Loucy (cell line): Measurements from ENCODE around the gene SPEM2.

Experiments used
- H2AFZ ChIP-seq: fragments of 200-600 bp; sonication (generic); 2 replicates; pipeline ENCODE4 v1.6.0; 2016; ENCODE audit warnings: antibody characterized with exemption, mild to moderate bottlenecking, low read length, moderate library complexity
- H3F3A ChIP-seq: fragments of 200-600 bp; 2 replicates; pipeline ENCODE4 v1.6.0; 2016; ENCODE audit warnings: antibody characterized with exemption, low read depth, mild to moderate bottlenecking
- H3K27me3 ChIP-seq: fragments of 200-600 bp; sonication (generic); 2 replicates; pipeline ENCODE4 v1.6.1; 2014; ENCODE audit warnings: low read length, mild to moderate bottlenecking; ENCODE audit not compliant: insufficient read depth, poor library complexity, severe bottlenecking
- H3K36me3 ChIP-seq: fragments of 200-600 bp; sonication (generic); 2 replicates; pipeline ENCODE4 v1.6.1; 2016; ENCODE audit warnings: low read length; ENCODE audit not compliant: insufficient read depth
- H3K4me1 ChIP-seq: fragments of 200-600 bp; sonication (generic); 2 replicates; pipeline ENCODE4 v1.5.1; 2014; ENCODE audit warnings: low read length, mild to moderate bottlenecking; ENCODE audit not compliant: insufficient read depth, poor library complexity, severe bottlenecking
- H3K4me2 ChIP-seq: fragments of 200-600 bp; sonication (generic); 2 replicates; pipeline ENCODE4 v1.6.0; 2014; ENCODE audit warnings: antibody characterized with exemption, low read length, low read depth, mild to moderate bottlenecking; ENCODE audit not compliant: poor library complexity, severe bottlenecking
- H3K4me3 ChIP-seq: fragments of 200-600 bp; sonication (generic); 2 replicates; pipeline ENCODE4 v1.5.1; 2014; ENCODE audit warnings: low read length, mild to moderate bottlenecking, mixed read lengths; ENCODE audit not compliant: poor library complexity, severe bottlenecking
- H3K79me2 ChIP-seq: fragments of 200-600 bp; sonication (generic); 2 replicates; pipeline ENCODE4 v1.6.1; 2014; ENCODE audit warnings: low read length; ENCODE audit not compliant: insufficient read depth
- H3K9ac ChIP-seq: fragments of 200-600 bp; sonication (generic); 2 replicates; pipeline ENCODE4 v1.6.0; 2014; ENCODE audit warnings: mild to moderate bottlenecking, low read depth, low read length, moderate library complexity; ENCODE audit not compliant: poor library complexity, severe bottlenecking
- H3K9me2 ChIP-seq: fragments of 200-600 bp; sonication (generic); replicated peaks from 2 replicates; pipeline ENCODE4 v1.6.1; 2016; ENCODE audit warnings: low read depth, low read length, mixed read lengths
- H3K9me3 ChIP-seq: fragments of 200-600 bp; sonication (generic); 2 replicates; pipeline ENCODE4 v1.6.1; 2014; ENCODE audit warnings: mild to moderate bottlenecking, antibody characterized with exemption, low read length, low read depth; ENCODE audit not compliant: insufficient read depth
- H4K20me1 ChIP-seq: fragments of 200-600 bp; sonication (generic); 2 replicates; pipeline ENCODE4 v1.6.0; 2014; ENCODE audit warnings: antibody characterized with exemption, low read length, mild to moderate bottlenecking; ENCODE audit not compliant: insufficient read depth, poor library complexity, severe bottlenecking
- CTCF ChIP-seq: fragments of 200-600 bp; sonication (generic); conservative IDR thresholded peaks from 2 replicates; pipeline ENCODE4 v1.5.1; 2014; ENCODE audit warnings: mild to moderate bottlenecking, antibody characterized with exemption, low read length
- EZH2phosphoT487 ChIP-seq: fragments of 200-600 bp; IDR thresholded peaks from 2 replicates; pipeline ENCODE4 v1.6.1; 2018; ENCODE audit warnings: antibody characterized with exemption, mild to moderate bottlenecking, moderate library complexity, borderline replicate concordance

The SPEM2 gene

GRCh38 chr17:7428557-7428956 lies 3.1 kb downstream of the SPEM2 start, which contains the start of gene SPEM3:
Gene SPEM3, plus strand, starts transcription at chr17:7428857. Its CDS starts 46 bp downstream, at chr17:7428903.
- Histone ChIP-seq H3K36me3 (no peaks in the 10 kb centered on the region), H3K79me2 (no peaks in the 10 kb centered on the region), H3K4me2 (no peak within 1 kb of the TSS), H3K9ac (no peak within 1 kb of the TSS), H3K27me3 (no peaks in the 10 kb centered on the region), H3K9me2 (no peaks in the 10 kb centered on the region), H3K9me3 (no peaks in the 10 kb centered on the region), H4K20me1 (no peaks in the 10 kb centered on the region), H3F3A (no peaks in the 10 kb centered on the region), H3K4me3 (no peak within 1 kb of the TSS), H2AFZ (no peak within 1 kb of the TSS), H3K4me1 (no peaks in the 10 kb centered on the region)
- TF ChIP-seq EZH2phosphoT487 (no peak), CTCF (no peak)

- no peak for TF ChIP-seq CTCF
- no peak for TF ChIP-seq EZH2phosphoT487
- no peak overlapping the region for H3K9ac ChIP-seq
- H3K4me1 ChIP-seq, result no peaks in the 10 kb centered on the region
- no peaks in the 10 kb centered on the region for H3K79me2 ChIP-seq
- H3K9me2 ChIP-seq, result no peaks in the 10 kb centered on the region
- H3K36me3 ChIP-seq, result no peaks in the 10 kb centered on the region
- H3K9me3 ChIP-seq, result no peaks in the 10 kb centered on the region
- no peak overlapping the region for H3K4me3 ChIP-seq
- no peak overlapping the region for H3K4me2 ChIP-seq
- H3K27me3 ChIP-seq, result no peaks in the 10 kb centered on the region
- no peaks in the 10 kb centered on the region for H4K20me1 ChIP-seq
- H3F3A ChIP-seq, result no peaks in the 10 kb centered on the region
- H2AFZ ChIP-seq, result no peak overlapping the region
These were observed 4.3 kb downstream of the SPEM2 start for GRCh38 chr17:7429722-7430121.

GRCh38 chr17:7431231-7431630 lies 5.8 kb downstream of the SPEM2 start:
- H3K79me2 ChIP-seq, result peaks cover 5% of the 10 kb centered on the region; the same call in 1 of the 2 replicates
- H4K20me1 ChIP-seq, result peaks cover 4% of the 10 kb centered on the region
- no peak overlapping the region for H3K4me2 ChIP-seq
- H3K4me1 ChIP-seq, result peaks cover 3% of the 10 kb centered on the region
- H3F3A ChIP-seq, result no peaks in the 10 kb centered on the region
- no peaks in the 10 kb centered on the region for H3K9me3 ChIP-seq
- no peak overlapping the region for H3K4me3 ChIP-seq
- no peaks in the 10 kb centered on the region for H3K36me3 ChIP-seq
- H2AFZ ChIP-seq, result no peak overlapping the region
- no peak for TF ChIP-seq EZH2phosphoT487
- no peak for TF ChIP-seq CTCF
- H3K27me3 ChIP-seq, result no peaks in the 10 kb centered on the region
- no peak overlapping the region for H3K9ac ChIP-seq
- no peaks in the 10 kb centered on the region for H3K9me2 ChIP-seq
